GM18498 (cell line): Measurements from ENCODE around the gene OR2B2.
A peak's percentile ranks its signal among the peaks of the same experiment; 100 is the strongest.
"Not testable (repeated sequence)": the region's sequence is repeated elsewhere in the genome, so short reads cannot be mapped to it uniquely, and the experiment has no call there.

Experiments
- ATAC-seq: cut with Tn5 transposase; IDR thresholded peaks from one replicate; pipeline ENCODE4 v1.9.1; 2021; ENCODE audit warnings: mild to moderate bottlenecking, moderate library complexity; ENCODE audit not compliant: unreplicated experiment

OR2B2 gene

GRCh38 chr6:27911956-27912446, at the start of gene OR2B2:
OR2B2 (minus strand) TSS chr6:27912396; CDS start chr6:27912319, 77 bp downstream.
- ATAC-seq: no peak

DNA sequence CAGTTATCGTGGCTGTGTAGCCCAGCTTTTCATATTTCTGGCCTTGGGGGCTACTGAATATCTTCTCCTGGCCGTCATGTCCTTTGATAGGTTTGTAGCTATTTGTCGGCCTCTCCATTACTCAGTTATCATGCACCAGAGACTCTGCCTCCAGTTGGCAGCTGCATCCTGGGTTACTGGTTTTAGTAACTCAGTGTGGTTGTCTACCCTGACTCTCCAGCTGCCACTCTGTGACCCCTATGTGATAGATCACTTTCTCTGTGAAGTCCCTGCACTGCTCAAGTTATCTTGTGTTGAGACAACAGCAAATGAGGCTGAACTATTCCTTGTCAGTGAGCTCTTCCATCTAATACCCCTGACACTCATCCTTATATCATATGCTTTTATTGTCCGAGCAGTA, 45.3 kb upstream of the OR2B2 start:
- ATAC-seq: no peak

- no peak for ATAC-seq
Observed at GRCh38 chr6:27956941-27957340, 44.7 kb upstream of the OR2B2 start, which contains the start of gene OR2B6. OR2B6 (plus strand) TSS chr6:27957241; CDS start chr6:27957241, 0 bp downstream.

DNA sequence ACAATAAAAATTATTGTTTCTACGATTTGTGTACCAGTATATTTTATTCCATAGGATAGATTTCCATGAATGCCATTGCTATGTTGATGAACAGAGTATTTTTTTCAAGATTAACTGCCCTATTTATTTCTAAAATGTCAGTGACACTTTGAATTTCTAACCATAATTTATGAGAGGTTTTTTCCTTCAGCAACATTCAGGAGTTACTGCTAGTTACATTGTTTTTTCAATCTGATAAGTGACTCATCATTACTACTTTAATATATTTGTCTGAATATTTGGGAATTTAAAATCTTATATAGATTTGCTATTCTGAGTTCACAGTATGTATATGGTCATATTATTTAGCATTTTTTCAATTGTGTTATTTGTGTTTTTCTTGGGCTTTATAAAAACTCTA, 38.8 kb upstream of the OR2B2 start:
- no peak for ATAC-seq

DNA sequence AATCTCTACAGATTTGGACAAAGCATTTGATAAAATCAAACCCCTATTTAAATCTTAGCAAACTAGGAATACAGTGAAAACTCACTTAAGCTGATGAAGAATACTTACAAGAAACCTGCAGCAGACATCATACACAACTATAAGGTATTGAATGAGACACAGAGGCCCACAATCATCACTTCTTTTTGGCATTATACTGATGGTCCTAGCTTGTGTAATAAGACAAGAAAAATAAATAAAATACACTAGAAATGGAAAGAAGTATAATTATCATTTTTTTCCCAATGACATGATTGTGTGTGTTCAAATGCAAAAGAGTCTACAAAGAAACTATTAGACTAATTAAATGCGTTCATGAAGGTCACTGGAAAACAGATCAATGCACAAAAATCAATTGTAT, 36.0 kb upstream of the OR2B2 start:
- ATAC-seq: no peak

- ATAC-seq: not testable (repeated sequence)
Observed at GRCh38 chr6:27943072-27943471, 30.9 kb upstream of the OR2B2 start.

DNA sequence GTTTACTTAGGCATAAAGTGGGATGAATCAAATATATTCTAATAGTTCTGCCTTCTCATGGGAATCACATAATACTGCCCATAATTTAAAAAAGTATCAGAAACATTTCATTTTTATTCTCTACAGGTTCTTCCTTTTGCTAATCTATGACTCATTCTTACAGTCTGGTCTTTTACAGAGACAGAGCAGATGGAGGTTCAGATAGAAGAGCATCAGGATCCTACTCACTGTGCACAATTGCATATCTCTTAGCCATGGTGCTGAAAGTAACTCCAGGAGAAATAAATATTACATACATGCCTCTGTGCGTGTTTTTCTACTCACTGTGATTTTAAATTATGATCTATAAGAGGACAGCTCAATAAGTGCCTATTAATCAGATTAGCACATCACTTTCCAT, 28.6 kb upstream of the OR2B2 start:
- ATAC-seq: no peak

DNA sequence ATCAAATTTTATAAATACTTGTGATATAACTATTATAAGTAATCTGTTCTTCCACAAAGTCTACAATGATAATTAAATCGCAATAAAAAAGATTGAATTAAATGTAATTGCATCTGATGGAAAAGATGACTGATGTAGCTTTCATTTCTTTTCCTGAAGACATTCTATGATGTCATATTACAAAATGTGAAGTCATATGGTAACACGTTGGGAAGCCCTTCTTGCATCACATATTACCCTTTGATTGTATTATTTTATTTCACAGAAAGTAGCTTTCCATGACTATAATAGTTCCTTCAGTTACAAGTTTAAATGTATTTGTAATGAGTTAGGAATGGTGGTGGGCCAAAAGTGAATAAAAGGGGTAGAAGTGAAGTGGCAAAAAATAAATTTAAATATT, 19.0 kb upstream of the OR2B2 start:
- no peak for ATAC-seq

DNA sequence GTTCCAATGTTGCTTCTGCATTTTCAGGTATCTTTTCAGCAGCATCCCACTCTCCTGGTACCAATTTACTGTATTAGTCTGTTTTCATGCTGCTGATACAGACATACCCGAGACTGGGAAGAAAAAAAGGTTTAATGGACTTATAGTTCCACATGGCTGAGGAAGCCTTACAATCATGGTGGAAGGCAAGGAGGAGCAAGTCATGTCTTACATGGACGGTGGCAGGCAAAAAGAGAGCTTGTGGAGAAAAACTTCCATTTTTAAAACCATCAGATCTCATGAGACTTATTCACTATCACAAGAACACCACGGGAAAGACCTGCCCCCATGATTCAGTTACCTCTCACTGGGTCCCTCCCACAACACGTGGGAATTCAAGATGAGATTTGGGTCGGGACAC, 17.7 kb upstream of the OR2B2 start:
- not testable (repeated sequence) for ATAC-seq

DNA sequence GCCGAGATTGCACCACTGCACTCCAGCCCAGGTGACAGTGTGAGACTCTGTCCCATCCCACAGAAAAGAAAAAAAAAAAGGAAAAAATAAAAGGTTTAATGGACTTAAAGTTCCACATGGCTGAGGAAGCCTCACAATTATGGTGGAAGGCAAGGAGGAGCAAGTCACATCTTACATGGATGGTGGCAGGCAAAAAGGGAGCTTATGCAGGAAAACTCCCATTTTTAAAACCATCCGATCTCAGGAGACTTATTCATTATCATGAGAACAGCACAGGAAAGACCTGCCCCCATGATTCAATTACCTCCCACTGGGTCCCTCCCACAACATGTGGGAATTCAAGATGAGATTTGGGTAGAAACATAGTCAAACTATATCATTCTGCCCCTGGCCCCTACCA, 15.8 kb upstream of the OR2B2 start:
- not testable (repeated sequence) for ATAC-seq

GRCh38 chr6:27924179-27924578, 12.0 kb upstream of the OR2B2 start:
- no peak for ATAC-seq

DNA sequence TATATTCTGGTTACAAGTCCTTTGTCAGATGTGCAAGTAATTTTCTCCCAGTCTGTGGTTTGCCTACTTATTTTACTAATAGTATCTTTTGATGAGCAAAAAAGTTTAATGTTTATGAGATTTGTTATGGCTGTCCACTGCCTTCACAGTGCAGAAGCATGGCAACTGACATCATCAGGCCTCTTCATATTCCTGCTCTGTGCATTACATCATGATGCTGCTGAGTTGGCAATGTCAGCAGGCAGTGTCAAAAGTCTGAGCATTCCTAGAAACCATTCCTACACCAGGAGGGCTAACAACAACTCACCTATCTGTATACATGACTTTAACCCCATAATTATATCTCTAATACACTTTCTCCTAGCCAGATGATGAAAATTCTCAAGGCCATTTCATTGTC, 10.8 kb upstream of the OR2B2 start:
- ATAC-seq: no peak

DNA sequence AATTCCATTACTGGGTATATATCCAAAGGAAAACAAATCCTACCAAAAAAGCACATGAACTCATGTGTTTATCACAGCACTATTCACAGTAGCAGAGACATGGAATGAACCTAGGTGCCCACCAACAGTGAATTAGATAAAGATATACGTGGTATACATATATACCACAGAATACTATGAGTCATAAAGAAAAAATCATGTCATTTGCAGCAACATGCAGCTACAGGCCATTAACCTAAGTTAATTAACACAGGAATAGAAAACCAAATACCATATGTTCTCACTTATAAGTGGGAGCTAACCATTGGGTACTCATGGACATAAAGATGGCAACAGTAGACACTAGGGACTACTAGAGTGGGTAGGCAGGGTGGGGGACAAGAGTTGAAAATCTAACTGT, 4.2 kb downstream of the OR2B2 start:
- ATAC-seq: no peak

- peak; percentile 76 for ATAC-seq
Observed at GRCh38 chr6:27902335-27903314, 9.6 kb downstream of the OR2B2 start.

DNA sequence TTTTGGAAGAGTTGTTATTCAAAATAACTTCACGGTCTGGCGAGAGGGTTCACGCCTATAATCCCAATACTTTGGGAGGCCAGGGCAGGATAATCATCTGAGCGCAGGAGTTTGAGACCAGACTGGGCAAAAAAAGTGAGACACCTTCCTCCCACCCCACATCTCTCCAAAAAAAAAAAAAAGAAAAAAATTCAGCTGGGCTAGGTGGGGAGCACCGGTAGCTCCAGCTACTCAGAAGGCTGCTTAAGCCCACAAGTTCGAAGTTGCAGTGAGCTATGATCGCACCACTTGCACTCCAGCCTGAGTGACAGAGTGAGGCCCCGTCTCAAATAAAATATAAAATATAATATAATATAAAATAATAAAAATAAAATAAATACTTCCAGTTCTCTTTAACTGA, 10.4 kb downstream of the OR2B2 start:
- ATAC-seq: no peak

DNA sequence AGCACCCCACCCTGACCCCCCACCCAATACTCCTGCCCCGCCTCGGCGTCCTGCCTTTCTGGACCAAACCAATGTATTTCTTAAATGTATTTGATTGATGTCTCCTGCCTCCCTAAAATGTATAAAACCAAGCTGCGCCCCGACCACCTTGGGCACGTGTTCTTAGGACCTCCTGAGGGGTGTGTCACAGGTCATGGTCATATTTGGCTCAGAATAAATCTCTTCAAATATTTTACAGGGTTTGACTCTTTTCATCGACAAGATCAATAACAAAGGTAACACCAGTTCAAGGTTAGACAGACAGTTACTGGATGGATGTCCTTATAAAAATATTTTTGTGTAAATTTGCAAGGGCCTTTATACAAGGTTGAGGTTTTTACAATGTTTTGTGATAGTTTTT, 12.0 kb downstream of the OR2B2 start:
- ATAC-seq: not testable (repeated sequence)

- no peak for ATAC-seq
Observed at GRCh38 chr6:27899543-27899942, 12.7 kb downstream of the OR2B2 start.

GRCh38 chr6:27897580-27898206, 14.5 kb downstream of the OR2B2 start:
- ATAC-seq: no peak

- ATAC-seq: no peak
Observed at GRCh38 chr6:27896398-27896796, 15.8 kb downstream of the OR2B2 start.

- peak; percentile 11 for ATAC-seq
Observed at GRCh38 chr6:27894839-27895762, 17.1 kb downstream of the OR2B2 start.
